Loucy (cell line): ENCODE data around the gene SLIT1.

Experiments
- CTCF ChIP-seq: fragments of 200-600 bp; sonication (generic); conservative IDR thresholded peaks from 2 replicates; pipeline ENCODE4 v1.5.1; 2014; ENCODE audit warnings: mild to moderate bottlenecking, antibody characterized with exemption, low read length
- EZH2phosphoT487 ChIP-seq: fragments of 200-600 bp; IDR thresholded peaks from 2 replicates; pipeline ENCODE4 v1.6.1; 2018; ENCODE audit warnings: antibody characterized with exemption, mild to moderate bottlenecking, moderate library complexity, borderline replicate concordance

- no peak for TF ChIP-seq CTCF
- TF ChIP-seq EZH2phosphoT487, result no peak
Observed at GRCh38 chr10:97151307-97151914, 34.3 kb downstream of the SLIT1 start.
